Activated T-helper 2 cell treated with anti-CD3 and anti-CD28 coated beads, Interferon-gamma antibody, Interleukin-2, Interleukin-4, amounts not matched to agents 10 μg/mL and 5 μg/mL and 100 μg/mL, durations not matched to agents 14 hours and 24 hours and 36 hours (primary cell): ENCODE data around the gene LIN52. TPM values are rescaled to one million over a fixed set of nuclear protein-coding genes. Genes with fewer than 3 reads are reported as not detected.

Experiments
- DNase-seq: peaks from one replicate; pipeline ENCODE4 v3.0.0; 2021; ENCODE audit warnings: low spot score
- H3K27ac Mint-ChIP-seq: one replicate; pipeline ENCODE4 v1.8.0; 2021; ENCODE audit warnings: mixed read lengths
- H3K27me3 Mint-ChIP-seq: one replicate; pipeline ENCODE4 v1.8.0; 2021; ENCODE audit warnings: low read depth, mixed read lengths
- H3K36me3 Mint-ChIP-seq: one replicate; pipeline ENCODE4 v1.8.0; 2021; ENCODE audit warnings: low read depth, mixed read lengths
- H3K4me1 Mint-ChIP-seq: one replicate; pipeline ENCODE4 v1.8.0; 2021; ENCODE audit warnings: low read depth, mixed read lengths
- H3K4me3 Mint-ChIP-seq: one replicate; pipeline ENCODE4 v1.8.0; 2021; ENCODE audit warnings: low read depth, mild to moderate bottlenecking, moderate library complexity, mixed read lengths
- H3K9me3 Mint-ChIP-seq: one replicate; pipeline ENCODE4 v1.8.0; 2021; ENCODE audit warnings: mixed read lengths
- intact Hi-C: fragments of 100-400 bp; cut with micrococcal nuclease; formaldehyde crosslinking; loops from one replicate; pipeline ENCODE4 v1.15.1; 2023
- total RNA-seq: library from RNA; stranded (reverse); gene quantifications from 2 replicates; pipeline ENCODE4 v1.2.3, GENCODE V29; 2022

The LIN52 gene
- total RNA-seq, 1 donor from 2014 or later = 16.7 TPM

GRCh38 chr14:74161526-74162158 is 76.9 kb downstream of the LIN52 start:
- H3K36me3 Mint-ChIP-seq = no peaks in the 10 kb centered on the region
- DNase-seq = no peak
- intact Hi-C loops = no loop called here
- no peaks in the 10 kb centered on the region for H3K27me3 Mint-ChIP-seq
- H3K27ac Mint-ChIP-seq = no peak overlapping the region
- H3K4me1 Mint-ChIP-seq = peaks cover 3% of the 10 kb centered on the region
- H3K9me3 Mint-ChIP-seq = no peaks in the 10 kb centered on the region
- H3K4me3 Mint-ChIP-seq = no peak overlapping the region

- H3K4me1 Mint-ChIP-seq = peaks cover 2% of the 10 kb centered on the region
- intact Hi-C loops = no loop called here
- no peaks in the 10 kb centered on the region for H3K27me3 Mint-ChIP-seq
Measured at GRCh38 chr14:74169906-74170305, 85.2 kb downstream of the LIN52 start.

GRCh38 chr14:74176400-74176793 is 91.6 kb downstream of the LIN52 start:
- no peak for DNase-seq
- no peak overlapping the region for H3K27ac Mint-ChIP-seq
- intact Hi-C loops = no loop called here
- no peak overlapping the region for H3K4me3 Mint-ChIP-seq
- no peaks in the 10 kb centered on the region for H3K9me3 Mint-ChIP-seq
- no peaks in the 10 kb centered on the region for H3K27me3 Mint-ChIP-seq
- no peaks in the 10 kb centered on the region for H3K4me1 Mint-ChIP-seq
- no peaks in the 10 kb centered on the region for H3K36me3 Mint-ChIP-seq

More at GRCh38 chr14:74169906-74170305, 85.2 kb downstream of the LIN52 start:
- Mint-ChIP-seq H3K36me3 (no peaks in the 10 kb centered on the region), H3K27ac (no peak overlapping the region), H3K4me3 (no peak overlapping the region), H3K9me3 (no peaks in the 10 kb centered on the region)
- DNase-seq = no peak

GRCh38 chr14:74179856-74180255 is 95.1 kb downstream of the LIN52 start:
- Mint-ChIP-seq H3K27ac (no peak overlapping the region), H3K4me1 (no peaks in the 10 kb centered on the region), H3K27me3 (no peaks in the 10 kb centered on the region), H3K36me3 (no peaks in the 10 kb centered on the region), H3K9me3 (no peaks in the 10 kb centered on the region), H3K4me3 (no peak overlapping the region)
- intact Hi-C loops = no loop called here
- DNase-seq = no peak

GRCh38 chr14:74190927-74191575 is 106.3 kb downstream of the LIN52 start:
- Mint-ChIP-seq H3K27ac (no peak overlapping the region), H3K4me3 (no peak overlapping the region), H3K9me3 (no peaks in the 10 kb centered on the region), H3K27me3 (no peaks in the 10 kb centered on the region), H3K4me1 (no peaks in the 10 kb centered on the region), H3K36me3 (no peaks in the 10 kb centered on the region)
- DNase-seq = no peak
- intact Hi-C loops = no loop called here

- Mint-ChIP-seq H3K27me3 (no peaks in the 10 kb centered on the region), H3K4me1 (no peaks in the 10 kb centered on the region), H3K4me3 (no peak overlapping the region), H3K9me3 (no peaks in the 10 kb centered on the region), H3K36me3 (no peaks in the 10 kb centered on the region), H3K27ac (no peak overlapping the region)
- intact Hi-C loops = no loop called here
- no peak for DNase-seq
Measured at GRCh38 chr14:74194506-74195274, 109.9 kb downstream of the LIN52 start.

- Mint-ChIP-seq H3K4me1 (no peaks in the 10 kb centered on the region), H3K9me3 (no peaks in the 10 kb centered on the region), H3K27ac (no peak overlapping the region), H3K4me3 (no peak overlapping the region), H3K36me3 (no peaks in the 10 kb centered on the region), H3K27me3 (no peaks in the 10 kb centered on the region)
- intact Hi-C loops = no loop called here
- no peak for DNase-seq
Measured at GRCh38 chr14:74195623-74196022, 110.9 kb downstream of the LIN52 start.

- intact Hi-C loops = no loop called here
- H3K27me3 Mint-ChIP-seq = no peaks in the 10 kb centered on the region
- DNase-seq = no peak
- no peaks in the 10 kb centered on the region for H3K9me3 Mint-ChIP-seq
- H3K4me3 Mint-ChIP-seq = no peak overlapping the region
- no peak overlapping the region for H3K27ac Mint-ChIP-seq
- H3K4me1 Mint-ChIP-seq = no peaks in the 10 kb centered on the region
- no peaks in the 10 kb centered on the region for H3K36me3 Mint-ChIP-seq
Measured at GRCh38 chr14:74198441-74199234, 113.9 kb downstream of the LIN52 start.

- Mint-ChIP-seq H3K4me1 (no peaks in the 10 kb centered on the region), H3K9me3 (no peaks in the 10 kb centered on the region), H3K4me3 (no peak overlapping the region), H3K27ac (no peak overlapping the region), H3K27me3 (no peaks in the 10 kb centered on the region), H3K36me3 (no peaks in the 10 kb centered on the region)
- intact Hi-C loops = no loop called here
- DNase-seq = no peak
Measured at GRCh38 chr14:74202113-74202512, 117.4 kb downstream of the LIN52 start.

- no peaks in the 10 kb centered on the region for H3K4me1 Mint-ChIP-seq
- no peak overlapping the region for H3K4me3 Mint-ChIP-seq
- H3K27ac Mint-ChIP-seq = no peak overlapping the region
- no peaks in the 10 kb centered on the region for H3K36me3 Mint-ChIP-seq
- peaks cover 2% of the 10 kb centered on the region for H3K27me3 Mint-ChIP-seq
- DNase-seq = no peak
- no peaks in the 10 kb centered on the region for H3K9me3 Mint-ChIP-seq
- intact Hi-C loops = no loop called here
Measured at GRCh38 chr14:74203639-74204038, 118.9 kb downstream of the LIN52 start.

- H3K27me3 Mint-ChIP-seq = peaks cover 5% of the 10 kb centered on the region
- no peaks in the 10 kb centered on the region for H3K9me3 Mint-ChIP-seq
- no peak for DNase-seq
- intact Hi-C loops = no loop called here
- no peaks in the 10 kb centered on the region for H3K36me3 Mint-ChIP-seq
- H3K4me3 Mint-ChIP-seq = no peak overlapping the region
- H3K27ac Mint-ChIP-seq = no peak overlapping the region
- no peaks in the 10 kb centered on the region for H3K4me1 Mint-ChIP-seq
Measured at GRCh38 chr14:74204491-74204890, 119.7 kb downstream of the LIN52 start.

- Mint-ChIP-seq H3K27ac (no peak overlapping the region), H3K36me3 (no peaks in the 10 kb centered on the region), H3K27me3 (peaks cover 5% of the 10 kb centered on the region), H3K4me1 (no peaks in the 10 kb centered on the region), H3K9me3 (no peaks in the 10 kb centered on the region), H3K4me3 (no peak overlapping the region)
- intact Hi-C loops = no loop called here
- no peak for DNase-seq
Measured at GRCh38 chr14:74205882-74206281, 121.1 kb downstream of the LIN52 start.
